Loucy (cell line): ENCODE measurements around the gene GNAI3.
"Not testable (repeated sequence)": the region's sequence is repeated elsewhere in the genome, so short reads cannot be mapped to it uniquely, and the experiment has no call there.

Experiments used
- H2AFZ ChIP-seq: fragments of 200-600 bp; sonication (generic); 2 replicates; pipeline ENCODE4 v1.6.0; 2016; ENCODE audit warnings: antibody characterized with exemption, mild to moderate bottlenecking, low read length, moderate library complexity
- H3F3A ChIP-seq: fragments of 200-600 bp; 2 replicates; pipeline ENCODE4 v1.6.0; 2016; ENCODE audit warnings: antibody characterized with exemption, low read depth, mild to moderate bottlenecking
- H3K27me3 ChIP-seq: fragments of 200-600 bp; sonication (generic); 2 replicates; pipeline ENCODE4 v1.6.1; 2014; ENCODE audit warnings: low read length, mild to moderate bottlenecking; ENCODE audit not compliant: insufficient read depth, poor library complexity, severe bottlenecking
- H3K36me3 ChIP-seq: fragments of 200-600 bp; sonication (generic); 2 replicates; pipeline ENCODE4 v1.6.1; 2016; ENCODE audit warnings: low read length; ENCODE audit not compliant: insufficient read depth
- H3K4me1 ChIP-seq: fragments of 200-600 bp; sonication (generic); 2 replicates; pipeline ENCODE4 v1.5.1; 2014; ENCODE audit warnings: low read length, mild to moderate bottlenecking; ENCODE audit not compliant: insufficient read depth, poor library complexity, severe bottlenecking
- H3K4me2 ChIP-seq: fragments of 200-600 bp; sonication (generic); 2 replicates; pipeline ENCODE4 v1.6.0; 2014; ENCODE audit warnings: antibody characterized with exemption, low read length, low read depth, mild to moderate bottlenecking; ENCODE audit not compliant: poor library complexity, severe bottlenecking
- H3K4me3 ChIP-seq: fragments of 200-600 bp; sonication (generic); 2 replicates; pipeline ENCODE4 v1.5.1; 2014; ENCODE audit warnings: low read length, mild to moderate bottlenecking, mixed read lengths; ENCODE audit not compliant: poor library complexity, severe bottlenecking
- H3K79me2 ChIP-seq: fragments of 200-600 bp; sonication (generic); 2 replicates; pipeline ENCODE4 v1.6.1; 2014; ENCODE audit warnings: low read length; ENCODE audit not compliant: insufficient read depth
- H3K9ac ChIP-seq: fragments of 200-600 bp; sonication (generic); 2 replicates; pipeline ENCODE4 v1.6.0; 2014; ENCODE audit warnings: mild to moderate bottlenecking, low read depth, low read length, moderate library complexity; ENCODE audit not compliant: poor library complexity, severe bottlenecking
- H3K9me2 ChIP-seq: fragments of 200-600 bp; sonication (generic); replicated peaks from 2 replicates; pipeline ENCODE4 v1.6.1; 2016; ENCODE audit warnings: low read depth, low read length, mixed read lengths
- H3K9me3 ChIP-seq: fragments of 200-600 bp; sonication (generic); 2 replicates; pipeline ENCODE4 v1.6.1; 2014; ENCODE audit warnings: mild to moderate bottlenecking, antibody characterized with exemption, low read length, low read depth; ENCODE audit not compliant: insufficient read depth
- H4K20me1 ChIP-seq: fragments of 200-600 bp; sonication (generic); 2 replicates; pipeline ENCODE4 v1.6.0; 2014; ENCODE audit warnings: antibody characterized with exemption, low read length, mild to moderate bottlenecking; ENCODE audit not compliant: insufficient read depth, poor library complexity, severe bottlenecking
- EZH2phosphoT487 ChIP-seq: fragments of 200-600 bp; IDR thresholded peaks from 2 replicates; pipeline ENCODE4 v1.6.1; 2018; ENCODE audit warnings: antibody characterized with exemption, mild to moderate bottlenecking, moderate library complexity, borderline replicate concordance
- TF ChIP-seq, protein P1 (sequence below): fragments of 200-600 bp; sonication (generic); conservative IDR thresholded peaks from 2 replicates; pipeline ENCODE4 v1.5.1; 2014; ENCODE audit warnings: mild to moderate bottlenecking, antibody characterized with exemption, low read length

GNAI3 gene

DNA sequence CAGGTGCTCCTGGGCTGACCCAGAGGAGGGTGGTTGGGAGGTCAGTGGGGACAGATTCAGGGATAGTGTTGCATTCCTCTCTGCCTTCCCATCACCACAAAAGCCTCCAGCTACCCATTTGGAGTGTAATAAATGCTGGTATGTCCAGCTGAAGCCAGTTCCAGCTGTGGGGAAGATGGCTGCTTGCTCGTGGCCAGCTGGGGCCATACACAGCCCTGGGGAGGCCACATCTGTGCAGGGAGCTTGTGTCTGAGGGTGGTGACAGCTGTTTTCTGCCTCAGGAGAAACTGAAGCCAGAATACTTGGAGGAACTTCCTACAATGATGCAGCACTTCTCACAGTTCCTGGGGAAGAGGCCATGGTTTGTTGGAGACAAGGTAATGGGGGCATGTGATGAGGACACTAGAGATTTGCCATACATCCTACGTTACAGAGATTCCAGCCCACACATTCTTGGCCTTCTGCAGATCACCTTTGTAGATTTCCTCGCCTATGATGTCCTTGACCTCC lies 110.2 kb downstream of the GNAI3 start:
- H3K4me3 ChIP-seq = no peak overlapping the region
- no peaks in the 10 kb centered on the region for H3K36me3 ChIP-seq
- no peaks in the 10 kb centered on the region for H4K20me1 ChIP-seq
- no peak overlapping the region for H2AFZ ChIP-seq
- no peaks in the 10 kb centered on the region for H3F3A ChIP-seq
- H3K27me3 ChIP-seq = no peaks in the 10 kb centered on the region
- peaks cover 15% of the 10 kb centered on the region for H3K4me1 ChIP-seq
- H3K9ac ChIP-seq = no peak overlapping the region
- TF ChIP-seq, protein P1, sequence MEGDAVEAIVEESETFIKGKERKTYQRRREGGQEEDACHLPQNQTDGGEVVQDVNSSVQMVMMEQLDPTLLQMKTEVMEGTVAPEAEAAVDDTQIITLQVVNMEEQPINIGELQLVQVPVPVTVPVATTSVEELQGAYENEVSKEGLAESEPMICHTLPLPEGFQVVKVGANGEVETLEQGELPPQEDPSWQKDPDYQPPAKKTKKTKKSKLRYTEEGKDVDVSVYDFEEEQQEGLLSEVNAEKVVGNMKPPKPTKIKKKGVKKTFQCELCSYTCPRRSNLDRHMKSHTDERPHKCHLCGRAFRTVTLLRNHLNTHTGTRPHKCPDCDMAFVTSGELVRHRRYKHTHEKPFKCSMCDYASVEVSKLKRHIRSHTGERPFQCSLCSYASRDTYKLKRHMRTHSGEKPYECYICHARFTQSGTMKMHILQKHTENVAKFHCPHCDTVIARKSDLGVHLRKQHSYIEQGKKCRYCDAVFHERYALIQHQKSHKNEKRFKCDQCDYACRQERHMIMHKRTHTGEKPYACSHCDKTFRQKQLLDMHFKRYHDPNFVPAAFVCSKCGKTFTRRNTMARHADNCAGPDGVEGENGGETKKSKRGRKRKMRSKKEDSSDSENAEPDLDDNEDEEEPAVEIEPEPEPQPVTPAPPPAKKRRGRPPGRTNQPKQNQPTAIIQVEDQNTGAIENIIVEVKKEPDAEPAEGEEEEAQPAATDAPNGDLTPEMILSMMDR = no peak
- no peak for TF ChIP-seq EZH2phosphoT487
- no peaks in the 10 kb centered on the region for H3K9me3 ChIP-seq
- no peaks in the 10 kb centered on the region for H3K79me2 ChIP-seq
- H3K9me2 ChIP-seq = no peaks in the 10 kb centered on the region
- H3K4me2 ChIP-seq = no peak overlapping the region

DNA sequence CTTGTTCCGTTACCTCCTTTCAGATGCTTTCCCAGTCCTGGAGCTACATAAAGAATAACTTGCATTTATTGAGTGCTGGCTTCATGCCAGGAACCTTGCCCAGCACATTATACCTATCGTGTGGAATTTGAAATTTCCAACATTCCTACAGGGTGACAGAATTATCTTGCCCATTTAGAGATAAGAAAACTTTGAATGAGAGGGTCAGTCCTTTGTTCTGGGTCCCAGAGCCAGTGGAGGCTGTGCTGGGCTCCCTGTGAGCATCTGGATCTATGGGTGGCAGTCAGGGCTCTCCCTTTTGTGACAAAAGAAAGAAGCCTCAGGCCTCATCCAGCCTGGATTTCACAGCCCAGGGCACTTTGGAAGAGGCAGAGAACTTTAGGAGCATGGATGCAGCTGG lies 110.7 kb downstream of the GNAI3 start:
- no peaks in the 10 kb centered on the region for H3F3A ChIP-seq
- no peaks in the 10 kb centered on the region for H3K9me2 ChIP-seq
- TF ChIP-seq, protein P1 = no peak
- no peak for TF ChIP-seq EZH2phosphoT487
- no peak overlapping the region for H3K4me3 ChIP-seq
- H2AFZ ChIP-seq = no peak overlapping the region
- peaks cover 21% of the 10 kb centered on the region for H3K4me1 ChIP-seq
- no peaks in the 10 kb centered on the region for H3K27me3 ChIP-seq
- H3K9me3 ChIP-seq = no peaks in the 10 kb centered on the region
- H3K36me3 ChIP-seq = no peaks in the 10 kb centered on the region
- no peaks in the 10 kb centered on the region for H3K79me2 ChIP-seq
- H3K4me2 ChIP-seq = no peak overlapping the region
- no peak overlapping the region for H3K9ac ChIP-seq
- H4K20me1 ChIP-seq = no peaks in the 10 kb centered on the region

DNA sequence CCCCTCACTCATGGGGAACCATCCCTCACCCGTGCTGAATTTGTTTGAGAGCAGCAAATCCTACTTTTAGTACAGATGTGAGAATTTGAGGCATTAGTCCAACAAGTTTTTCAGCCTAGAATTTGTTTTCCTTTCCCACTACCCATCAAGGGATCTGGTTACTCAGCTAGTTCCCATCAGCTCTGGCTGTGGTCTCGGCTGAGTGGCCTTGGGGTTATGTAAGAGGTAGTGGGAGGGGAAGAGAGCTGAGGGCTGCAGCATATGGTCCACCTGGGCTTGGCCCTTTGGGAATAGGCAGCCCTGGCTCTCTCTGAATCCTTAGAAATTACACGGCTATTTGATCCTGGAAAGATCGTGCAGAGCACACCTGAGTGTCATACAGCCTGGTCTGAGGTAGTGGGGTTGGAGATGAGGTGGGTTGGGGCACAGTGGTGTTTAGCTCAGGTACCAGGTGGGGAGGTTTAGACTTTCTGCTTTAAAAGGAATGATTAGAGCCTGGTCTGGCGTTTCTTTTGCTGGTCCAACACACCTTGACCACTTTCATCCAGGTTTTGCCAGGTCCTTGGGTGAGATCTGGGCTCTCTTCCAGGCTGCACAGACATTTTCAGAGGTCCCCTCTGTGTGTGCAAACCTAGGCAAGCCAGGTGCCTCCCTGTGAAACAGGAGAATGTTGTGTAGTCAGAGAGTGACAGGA lies 111.7 kb downstream of the GNAI3 start:
- H2AFZ ChIP-seq = no peak overlapping the region
- TF ChIP-seq EZH2phosphoT487 = no peak
- TF ChIP-seq, protein P1 = no peak
- H3K36me3 ChIP-seq = no peaks in the 10 kb centered on the region
- H3K9ac ChIP-seq = no peak overlapping the region
- peaks cover 21% of the 10 kb centered on the region for H3K4me1 ChIP-seq
- no peaks in the 10 kb centered on the region for H3F3A ChIP-seq
- no peaks in the 10 kb centered on the region for H3K27me3 ChIP-seq
- H3K9me3 ChIP-seq = no peaks in the 10 kb centered on the region
- no peaks in the 10 kb centered on the region for H3K9me2 ChIP-seq
- H3K4me2 ChIP-seq = no peak overlapping the region
- H4K20me1 ChIP-seq = no peaks in the 10 kb centered on the region
- H3K4me3 ChIP-seq = no peak overlapping the region
- H3K79me2 ChIP-seq = no peaks in the 10 kb centered on the region

DNA sequence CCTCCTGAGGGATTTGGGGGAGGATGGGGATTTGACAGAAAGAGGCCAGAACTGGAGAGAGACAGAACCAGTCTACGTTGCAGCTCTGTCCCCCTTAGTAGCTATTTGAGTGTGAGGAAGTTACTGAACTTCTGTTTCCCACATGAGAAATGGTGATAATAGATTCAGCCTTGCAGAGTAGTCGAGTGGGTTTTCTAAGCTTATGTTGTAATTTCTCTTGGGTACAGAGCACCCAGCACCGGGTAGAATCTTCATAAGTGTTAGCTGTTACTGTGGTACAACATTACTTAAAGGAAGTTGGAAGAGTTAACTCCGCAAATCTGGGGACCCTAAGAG lies 112.2 kb downstream of the GNAI3 start:
- not testable (repeated sequence) for H3F3A ChIP-seq, H4K20me1 ChIP-seq, H3K9me2 ChIP-seq, H3K4me2 ChIP-seq, H3K79me2 ChIP-seq, H3K27me3 ChIP-seq, H3K4me3 ChIP-seq, H3K9ac ChIP-seq, H2AFZ ChIP-seq, H3K9me3 ChIP-seq, H3K36me3 ChIP-seq
- peaks cover 21% of the 10 kb centered on the region for H3K4me1 ChIP-seq
